Head of caudate nucleus (tissue), 42 donors: ENCODE measurements around the gene PSME1.

Experiments
- DNase-seq, 42 donors: peaks; one replicate each; pipeline versions ENCODE4 v3.0.0 to v3.0.0-alpha.2; 2020 to 2021; ENCODE audit warnings: mixed read lengths in 7 of 42
- intact Hi-C: fragments of 100-400 bp; cut with DNase I; formaldehyde crosslinking; loops from one replicate; pipeline ENCODE4 v1.15.0; 2022

PSME1 gene

GRCh38 chr14:24141097-24141880 is 5.3 kb downstream of the PSME1 start, which contains the start of gene EMC9:
EMC9 (minus strand) TSS chr14:24141591; CDS start chr14:24141304, 287 bp downstream.
- intact Hi-C loops = loop anchor here (2.0 kb wide), 1 partner anchor 26 kb away; the partner anchor contains the start of genes DCAF11 and NRL
- peak; percentile 99 to 100 (median 100) for DNase-seq

GRCh38 chr14:24143511-24143910 is 7.5 kb downstream of the PSME1 start:
- intact Hi-C loops = no loop called here
- DNase-seq = no peak

- intact Hi-C loops = no loop called here
- no peak for DNase-seq
These were observed 8.5 kb downstream of the PSME1 start for GRCh38 chr14:24144451-24144850.

GRCh38 chr14:24145219-24145618 is 9.2 kb downstream of the PSME1 start:
- intact Hi-C loops = no loop called here
- DNase-seq = no peak

- intact Hi-C loops = no loop called here
These were observed 9.9 kb downstream of the PSME1 start for GRCh38 chr14:24145690-24146452.

GRCh38 chr14:24146453-24146977 is 10.5 kb downstream of the PSME1 start, which contains the start of gene PSME2:
PSME2 (minus strand) TSS chr14:24146610; CDS start chr14:24146581, 29 bp downstream.
- DNase-seq = peak; percentile 57 to 93 (median 82)
- intact Hi-C loops = no loop called here

More at GRCh38 chr14:24145690-24146452, 9.9 kb downstream of the PSME1 start:
- no peak for DNase-seq

GRCh38 chr14:24146978-24147760 is 11.2 kb downstream of the PSME1 start, which contains the start of gene RNF31:
RNF31 (plus strand) TSS chr14:24147498; CDS start chr14:24147699, 201 bp downstream.
- peak; percentile 93 to 99 (median 98) for DNase-seq
- intact Hi-C loops = no loop called here

- intact Hi-C loops = no loop called here
- DNase-seq = peak in 1 of 42 donors; percentile 32
These were observed 11.9 kb downstream of the PSME1 start for GRCh38 chr14:24147761-24148428.

GRCh38 chr14:24149302-24149969 is 13.4 kb downstream of the PSME1 start:
- intact Hi-C loops = no loop called here
- no peak for DNase-seq

GRCh38 chr14:24150061-24150460 is 14.1 kb downstream of the PSME1 start:
- intact Hi-C loops = no loop called here
- no peak for DNase-seq

- intact Hi-C loops = no loop called here
- no peak for DNase-seq
These were observed 14.6 kb downstream of the PSME1 start for GRCh38 chr14:24150567-24150966.

GRCh38 chr14:24150993-24151392 is 15.0 kb downstream of the PSME1 start:
- intact Hi-C loops = no loop called here
- DNase-seq = no peak

- no peak for DNase-seq
These were observed 15.5 kb downstream of the PSME1 start for GRCh38 chr14:24151404-24152080.

GRCh38 chr14:24155100-24155499 is 19.1 kb downstream of the PSME1 start:
- intact Hi-C loops = no loop called here
- no peak for DNase-seq

More at GRCh38 chr14:24151404-24152080, 15.5 kb downstream of the PSME1 start:
- intact Hi-C loops = no loop called here

GRCh38 chr14:24156840-24157239 is 20.8 kb downstream of the PSME1 start:
- no peak for DNase-seq
- intact Hi-C loops = no loop called here

GRCh38 chr14:24157331-24157730 is 21.3 kb downstream of the PSME1 start:
- no peak for DNase-seq
- intact Hi-C loops = no loop called here

GRCh38 chr14:24159777-24160498 is 23.9 kb downstream of the PSME1 start:
- intact Hi-C loops = no loop called here
- no peak for DNase-seq
